Mucosa of descending colon (tissue), 3 donors: ENCODE results near the gene ADAM19. TPM values are rescaled to one million over a fixed set of nuclear protein-coding genes. Genes with fewer than 3 reads are reported as not detected.

Experiments
- ATAC-seq: fragments of 200-7000 bp; cut with Tn5 transposase; one replicate; pipeline ENCODE4 v1.9.1; 2020; ENCODE audit warnings: mild to moderate bottlenecking, moderate library complexity
- DNase-seq, 3 donors: peaks; one replicate each; pipeline ENCODE4 v3.0.0-alpha.2; 2020
- H3K36me3 ChIP-seq: fragments of 200-600 bp; one replicate; pipeline ENCODE4 v1.8.0; 2021; ENCODE audit warnings: low read depth, mild to moderate bottlenecking
- H3K4me1 ChIP-seq: fragments of 200-600 bp; one replicate; pipeline ENCODE4 v1.8.0; 2021; ENCODE audit warnings: low read depth, mild to moderate bottlenecking
- H3K4me3 ChIP-seq: fragments of 200-600 bp; one replicate; pipeline ENCODE4 v1.8.0; 2021; ENCODE audit warnings: mild to moderate bottlenecking
- H3K9me3 ChIP-seq: fragments of 200-600 bp; one replicate; pipeline ENCODE4 v1.8.0; 2021; ENCODE audit warnings: mild to moderate bottlenecking
- intact Hi-C, 2 donors: fragments of 100-400 bp; cut with DNase I in 1 of 2; cut with micrococcal nuclease in 1 of 2; formaldehyde crosslinking; loops; one replicate each; pipeline versions ENCODE4 v1.11.0 to v1.11.1; 2022; cut with DNase I, micrococcal nuclease
- long read RNA-seq, 2 donors: library from polyadenylated mRNA; unstranded; transcript quantifications; one replicate each; pipeline ENCODE4 v2.0.0, GENCODE V29; 2019 to 2021
- total RNA-seq, 3 donors: library from RNA; stranded (reverse); fragmentation: NEBNext Ultra II Directional in 2 of 3; extraction: Animal tissue kit (Norgen Biotek cat#: 25700) in 2 of 3; gene quantifications; one replicate each; pipeline versions ENCODE4 v1.2.1 to v1.2.4, GENCODE V29; 2021 to 2023
- TF ChIP-seq, protein P1 (sequence below): fragments of 200-600 bp; IDR thresholded peaks from one replicate; pipeline ENCODE4 v1.8.0; 2022; ENCODE audit warnings: antibody characterized with exemption, mild to moderate bottlenecking
- donor health status: DM: no; HTN: no; CAD: no; lungs with moderate emphysema.
- donor health status: DM: no; HTN: no; CAD: no.
- donor health status: DM: no; HTN: yes; CAD: no.

ADAM19 gene
- 10 to 100 TPM in 1 of 3 donors, 1 to 10 TPM in 2; 6.4 to 32.6 (median 8.9) TPM for total RNA-seq
- long read RNA-seq, donor 1, partial matches to known transcripts: 5 of 11 reads
- long read RNA-seq, donor 1, other reads (novel, unspliced or antisense): 3 of 11 reads
- long read RNA-seq, donor 2, partial matches to known transcripts: 0 of 3 reads
- long read RNA-seq, donor 2, other reads (novel, unspliced or antisense): 3 of 3 reads

GRCh38 chr5:157575381-157576020, at the start of gene ADAM19:
Gene ADAM19 (minus strand): TSS chr5:157575775. CDS start chr5:157575696, 79 bp downstream.
- peak in 2 of 3 donors; percentile 69 to 77 for DNase-seq
- Histone ChIP-seq H3K9me3 (no peaks in the 10 kb centered on the region), H3K4me1 (peaks cover 3% of the 10 kb centered on the region), H3K4me3 (peak within 1 kb of the TSS; percentile 41), H3K36me3 (no peaks in the 10 kb centered on the region)
- TF ChIP-seq, protein P1, sequence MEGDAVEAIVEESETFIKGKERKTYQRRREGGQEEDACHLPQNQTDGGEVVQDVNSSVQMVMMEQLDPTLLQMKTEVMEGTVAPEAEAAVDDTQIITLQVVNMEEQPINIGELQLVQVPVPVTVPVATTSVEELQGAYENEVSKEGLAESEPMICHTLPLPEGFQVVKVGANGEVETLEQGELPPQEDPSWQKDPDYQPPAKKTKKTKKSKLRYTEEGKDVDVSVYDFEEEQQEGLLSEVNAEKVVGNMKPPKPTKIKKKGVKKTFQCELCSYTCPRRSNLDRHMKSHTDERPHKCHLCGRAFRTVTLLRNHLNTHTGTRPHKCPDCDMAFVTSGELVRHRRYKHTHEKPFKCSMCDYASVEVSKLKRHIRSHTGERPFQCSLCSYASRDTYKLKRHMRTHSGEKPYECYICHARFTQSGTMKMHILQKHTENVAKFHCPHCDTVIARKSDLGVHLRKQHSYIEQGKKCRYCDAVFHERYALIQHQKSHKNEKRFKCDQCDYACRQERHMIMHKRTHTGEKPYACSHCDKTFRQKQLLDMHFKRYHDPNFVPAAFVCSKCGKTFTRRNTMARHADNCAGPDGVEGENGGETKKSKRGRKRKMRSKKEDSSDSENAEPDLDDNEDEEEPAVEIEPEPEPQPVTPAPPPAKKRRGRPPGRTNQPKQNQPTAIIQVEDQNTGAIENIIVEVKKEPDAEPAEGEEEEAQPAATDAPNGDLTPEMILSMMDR: no peak
- ATAC-seq: peak; percentile 80
- intact Hi-C loops: no loop called here

DNA sequence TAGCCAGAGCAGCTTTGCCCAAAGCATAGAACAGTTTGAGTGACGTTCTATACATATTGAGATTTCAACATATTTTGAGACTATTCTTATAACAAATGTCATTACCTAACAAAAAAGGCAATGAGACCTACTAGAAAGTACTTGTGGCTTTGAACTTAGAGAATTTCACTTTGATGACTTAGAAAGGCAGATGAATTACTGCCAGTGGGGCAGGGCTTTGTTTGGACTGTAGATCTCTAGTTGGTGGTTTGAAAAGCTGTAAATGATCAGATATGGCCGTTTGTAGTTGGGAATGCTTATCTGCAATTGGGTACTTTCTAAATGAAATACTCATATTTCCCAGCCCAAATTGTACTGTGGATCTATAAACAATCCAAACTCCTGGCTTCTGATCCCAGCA, 48.6 kb upstream of the ADAM19 start:
- Histone ChIP-seq H3K9me3 (no peaks in the 10 kb centered on the region), H3K36me3 (no peaks in the 10 kb centered on the region), H3K4me3 (no peak overlapping the region), H3K4me1 (no peaks in the 10 kb centered on the region)
- ATAC-seq: peak; percentile 80
- peak in 1 of 3 donors; percentile 31 for DNase-seq
- intact Hi-C loops: no loop called here
- TF ChIP-seq, protein P1: no peak

DNA sequence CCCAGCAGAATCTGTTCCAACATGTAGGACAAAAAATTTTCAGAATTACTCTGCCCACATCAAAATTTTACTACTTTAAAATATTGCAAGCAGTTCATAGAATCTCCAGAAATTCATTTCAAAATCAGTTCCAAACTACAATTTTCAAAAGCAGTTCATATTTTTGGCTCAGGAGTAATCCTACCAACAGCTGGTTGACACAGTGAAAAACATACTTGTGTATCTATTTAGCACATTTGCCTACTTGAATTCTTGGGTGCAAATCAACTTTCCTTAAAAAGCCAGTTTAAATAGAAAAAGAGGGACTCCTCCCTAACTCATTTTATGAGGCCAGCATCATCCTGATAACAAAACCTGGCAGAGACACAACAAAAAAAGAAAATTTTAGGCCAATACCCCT, 45.2 kb upstream of the ADAM19 start:
- TF ChIP-seq, protein P1: no peak

GRCh38 chr5:157618191-157618765, 42.7 kb upstream of the ADAM19 start:
- Histone ChIP-seq H3K4me1 (no peaks in the 10 kb centered on the region), H3K9me3 (no peaks in the 10 kb centered on the region), H3K36me3 (no peaks in the 10 kb centered on the region), H3K4me3 (no peak overlapping the region)
- ATAC-seq (no peak), DNase-seq (no peak)
- TF ChIP-seq, protein P1: no peak
- intact Hi-C loops: no loop called here

More for the DNA sequence above, 45.2 kb upstream of the ADAM19 start:
- Histone ChIP-seq H3K4me3 (no peak overlapping the region), H3K9me3 (no peaks in the 10 kb centered on the region), H3K4me1 (no peaks in the 10 kb centered on the region), H3K36me3 (no peaks in the 10 kb centered on the region)
- DNase-seq (no peak), ATAC-seq (no peak)
- intact Hi-C loops: no loop called here

DNA sequence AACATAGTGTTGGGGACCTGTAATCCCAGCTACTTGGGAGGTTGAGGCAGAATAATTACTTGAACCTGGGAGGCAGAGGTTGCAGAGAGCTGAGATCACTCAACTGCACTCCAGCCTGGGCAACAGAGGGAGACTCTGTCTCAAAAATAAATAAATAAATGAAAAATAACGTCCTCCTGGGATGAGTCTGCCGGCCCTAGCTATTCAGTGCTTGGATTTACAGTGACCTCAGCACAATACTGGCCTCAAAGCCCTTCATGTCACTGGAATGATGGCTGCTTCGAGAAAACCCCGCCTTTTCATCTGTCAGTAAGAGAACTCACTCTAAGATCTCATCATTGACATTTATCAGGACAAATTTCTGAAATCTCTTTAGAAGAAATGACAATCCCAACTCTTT, 41.2 kb upstream of the ADAM19 start:
- H3K4me1 ChIP-seq: no peaks in the 10 kb centered on the region
- DNase-seq (no peak), ATAC-seq (no peak)
- intact Hi-C loops: no loop called here
- H3K4me3 ChIP-seq: no peak overlapping the region
- no peaks in the 10 kb centered on the region for H3K36me3 ChIP-seq
- TF ChIP-seq, protein P1: no peak
- no peaks in the 10 kb centered on the region for H3K9me3 ChIP-seq
